Measurements from ENCODE around the gene CRELD2. TPM values are rescaled to one million over a fixed set of nuclear protein-coding genes. Genes with fewer than 3 reads are reported as not detected.

CRELD2 gene
- total and polyA plus RNA-seq, 2 of the 8 experiments (the other 6 are each of a cell fraction or from before 2014, with no cell fraction given): 24.5 to 36.6 TPM

DNA sequence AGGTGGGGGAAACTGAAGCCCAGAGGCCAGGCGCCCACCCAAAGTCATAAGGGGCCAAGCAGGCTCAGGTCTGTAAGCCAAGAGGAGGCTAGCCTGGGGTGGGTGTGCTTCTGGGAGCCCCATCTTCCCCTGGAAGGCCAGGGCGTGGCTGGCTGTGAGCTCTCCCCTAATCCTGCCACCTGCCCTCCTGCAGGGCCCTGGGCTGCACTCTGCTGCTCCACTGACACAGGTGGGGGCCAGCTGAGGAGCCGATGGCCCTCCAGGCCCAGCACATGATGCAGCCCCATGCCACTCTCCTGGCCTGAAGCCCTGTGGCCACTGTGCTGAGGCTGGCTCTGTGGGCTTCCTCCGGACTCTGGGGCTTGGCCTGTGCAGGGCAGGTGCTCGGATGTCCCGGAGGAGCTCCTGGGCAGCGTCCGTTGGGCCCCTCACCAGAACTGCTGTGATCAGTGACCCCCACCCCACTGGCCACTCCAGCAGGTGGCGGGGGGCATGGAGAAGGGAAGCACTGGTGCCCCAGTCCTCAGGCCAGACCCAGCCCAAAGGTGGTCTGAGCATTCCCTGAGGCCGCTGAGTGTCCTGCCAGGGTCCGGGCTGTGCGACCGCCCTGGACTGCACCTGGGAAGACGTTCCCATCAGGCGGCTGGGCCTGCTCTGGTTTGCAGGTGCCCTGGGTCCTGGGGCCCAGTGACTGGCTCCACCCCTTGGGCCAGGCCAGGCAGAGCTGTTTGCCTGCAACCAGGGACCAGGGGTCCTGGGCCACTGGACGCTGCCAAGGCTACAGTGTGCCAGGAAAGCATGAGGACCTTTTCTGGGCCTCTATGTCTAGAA lies 50.6 kb downstream of the CRELD2 start:
- no peak overlapping the region for H4K91ac ChIP-seq (replicated peaks; ENCODE audit: insufficient read length, low read length)
- ChIA-PET POLR2A (ENCODE audit: partially characterized antibody) (interaction anchor here (1.2 kb wide), 2 partner anchors 8 to 33 kb away, joined by 4 read pairs; no protein-coding TSS in a partner anchor), CTCF (ENCODE audit: partially characterized antibody) (interaction anchor here (0.7 to 2.5 kb wide), 5 partner anchors 13 to 61 kb away, joined by 3 to 8 read pairs (median 4); no protein-coding TSS in a partner anchor)
- H3K9me3 ChIP-seq (ENCODE audit: insufficient read depth in 2 of 2, low read depth in 1 of 2, low read length in 1 of 2): no peaks in the 10 kb centered on the region
- H3K18ac ChIP-seq (ENCODE audit: extremely low read depth, low read length): peak overlapping the region; percentile 32; the same call in 1 of the 2 replicates
- no peak overlapping the region for H2BK12ac ChIP-seq (ENCODE audit: low read depth, low read length)
- H2AFZ ChIP-seq (ENCODE audit: low read length): no peak overlapping the region
- H3K36me3 ChIP-seq (ENCODE audit: control insufficient read depth in 2 of 4, insufficient read depth in 4 of 4, low read length in 3 of 4): peaks cover 0 to 2% (median under 1%) of the 10 kb centered on the region in 4 experiments; a peak in 3 of 8 replicates
- H3K4me3 ChIP-seq (ENCODE audit: extremely low read depth in 1 of 4, insufficient read depth in 2 of 4, low read depth in 3 of 4, low read length in 4 of 4): no peak overlapping the region
- H2BK5ac ChIP-seq (ENCODE audit: low read depth, low read length): no peak overlapping the region
- H3K14ac ChIP-seq (ENCODE audit: insufficient read length): no peak overlapping the region
- WGBS, 2 experiments (ENCODE audit: extremely low coverage in 1 of 2, insufficient coverage in 1 of 2, insufficient read length in 1 of 2, insufficient replicate concordance in 2 of 2, low coverage in 1 of 2, low lambda C conversion rate in 2 of 2, missing lambda C conversion rate in 1 of 2): 87% methylated on average over 13 of the region's 16 CpGs; no CpG with 5 or more reads in 1 of the 2 experiments
- peak overlapping the region; percentile 18; the same call in 1 of the 2 replicates for H2BK20ac ChIP-seq (ENCODE audit: low read length)
- H3K27ac ChIP-seq (ENCODE audit: low read depth, low read length): no peak overlapping the region
- peaks cover 1 to 16% of the 10 kb centered on the region in 2 experiments for H4K20me1 ChIP-seq (replicated peaks in 1 of 2; ENCODE audit: control insufficient read depth in 1 of 2, insufficient read depth in 2 of 2, low read length in 2 of 2)
- H3K27me3 ChIP-seq (replicated peaks in 1 of 4; ENCODE audit: control insufficient read depth in 3 of 4, extremely low read depth in 1 of 4, insufficient read depth in 3 of 4, low read length in 3 of 4): peaks cover 6 to 33% (median 24%) of the 10 kb centered on the region in 4 experiments
- H2AK5ac ChIP-seq (ENCODE audit: low read depth, low read length): peak overlapping the region; percentile 39; the same call in 1 of the 2 replicates
- H3K4me2 ChIP-seq (ENCODE audit: insufficient read depth in 1 of 2, low read depth in 2 of 2, low read length in 2 of 2): no peak overlapping the region
- no peak overlapping the region for H4K5ac ChIP-seq (ENCODE audit: insufficient read length, low read depth, low read length)
- no peak for TF ChIP-seq RAD21 (IDR thresholded peaks at IDR 0.05 in 1 of 2, conservative IDR thresholded peaks at IDR 0.05 in 1 of 2; ENCODE audit: low read depth in 2 of 2, low read length in 2 of 2)
- no peak for TF ChIP-seq HDAC6 (IDR thresholded peaks at IDR 0.05; ENCODE audit: low read depth, low read length)
- no peak for TF ChIP-seq SP1 (IDR thresholded peaks at IDR 0.05; ENCODE audit: low read depth, low read length)
- no peak for TF ChIP-seq ASH2L (IDR thresholded peaks at IDR 0.05; ENCODE audit: low read length)
- TF ChIP-seq RNF2 (IDR thresholded peaks at IDR 0.05; ENCODE audit: borderline replicate concordance, low read depth, low read length, missing control alignments, poor library complexity, severe bottlenecking): no peak
- TF ChIP-seq NRF1 (IDR thresholded peaks at IDR 0.05; ENCODE audit: low read depth, low read length): no peak
- no peak for TF ChIP-seq RFX5 (IDR thresholded peaks at IDR 0.05; ENCODE audit: borderline replicate concordance, low read depth, low read length)
- TF ChIP-seq EZH2 (IDR thresholded peaks at IDR 0.05; ENCODE audit: low read depth, low read length, severe bottlenecking): no peak
- TF ChIP-seq TAF1 (IDR thresholded peaks at IDR 0.05; ENCODE audit: low read depth, low read length): no peak
- H3K23ac ChIP-seq (ENCODE audit: insufficient read length): no peak overlapping the region
- peaks cover 18% of the 10 kb centered on the region for H3K23me2 ChIP-seq (ENCODE audit: low read depth, low read length)
- no peak for FAIRE-seq
- peaks cover 0 to 2% of the 10 kb centered on the region in 2 experiments; a peak in 1 of 4 replicates for H3K79me2 ChIP-seq (ENCODE audit: control insufficient read depth in 1 of 2, insufficient read depth in 2 of 2, low read length in 2 of 2)
- H3K4ac ChIP-seq (replicated peaks; ENCODE audit: insufficient read length, low read depth, low read length): no peak overlapping the region
- peak in 1 of 2 experiments; percentile 49 for DNase-seq (ENCODE audit: low read depth in 1 of 2, low spot score in 2 of 2)
- peak overlapping the region; percentile 46; the same call in 1 of the 2 replicates for H2BK15ac ChIP-seq (ENCODE audit: low read length)
- peaks cover 0 to 18% (median 7%) of the 10 kb centered on the region in 4 experiments; a peak in 6 of 7 replicates for H3K4me1 ChIP-seq (replicated peaks in 1 of 4; ENCODE audit: control insufficient read depth in 3 of 4, insufficient read depth in 4 of 4, low read length in 3 of 4)
- no peak overlapping the region for H2BK120ac ChIP-seq (replicated peaks; ENCODE audit: low read depth, low read length)
- H4K8ac ChIP-seq (ENCODE audit: extremely low read depth, insufficient read depth, low read length): no peak overlapping the region; the same call in 1 of the 2 replicates
- no peak overlapping the region for H3K9ac ChIP-seq (replicated peaks in 1 of 4; ENCODE audit: extremely low read depth in 1 of 4, low read depth in 3 of 4, low read length in 3 of 4)
- H3K56ac ChIP-seq (replicated peaks; ENCODE audit: insufficient read length, low read depth, low read length): no peak overlapping the region
- peaks cover 3% of the 10 kb centered on the region; the same call in 1 of the 2 replicates for H3K79me1 ChIP-seq (ENCODE audit: low read depth, low read length)
